ENCODE measurements around the gene NSRP1. TPM values are rescaled to one million over a fixed set of nuclear protein-coding genes. Genes with fewer than 3 reads are reported as not detected.
"Not testable (repeated sequence)": the region's sequence is repeated elsewhere in the genome, so short reads cannot be mapped to it uniquely, and the experiment has no call there.

NSRP1 gene
- polyA plus RNA-seq, 6 donors from 2014 or later, result 26.2 to 42.8 (median 34.7) TPM

DNA sequence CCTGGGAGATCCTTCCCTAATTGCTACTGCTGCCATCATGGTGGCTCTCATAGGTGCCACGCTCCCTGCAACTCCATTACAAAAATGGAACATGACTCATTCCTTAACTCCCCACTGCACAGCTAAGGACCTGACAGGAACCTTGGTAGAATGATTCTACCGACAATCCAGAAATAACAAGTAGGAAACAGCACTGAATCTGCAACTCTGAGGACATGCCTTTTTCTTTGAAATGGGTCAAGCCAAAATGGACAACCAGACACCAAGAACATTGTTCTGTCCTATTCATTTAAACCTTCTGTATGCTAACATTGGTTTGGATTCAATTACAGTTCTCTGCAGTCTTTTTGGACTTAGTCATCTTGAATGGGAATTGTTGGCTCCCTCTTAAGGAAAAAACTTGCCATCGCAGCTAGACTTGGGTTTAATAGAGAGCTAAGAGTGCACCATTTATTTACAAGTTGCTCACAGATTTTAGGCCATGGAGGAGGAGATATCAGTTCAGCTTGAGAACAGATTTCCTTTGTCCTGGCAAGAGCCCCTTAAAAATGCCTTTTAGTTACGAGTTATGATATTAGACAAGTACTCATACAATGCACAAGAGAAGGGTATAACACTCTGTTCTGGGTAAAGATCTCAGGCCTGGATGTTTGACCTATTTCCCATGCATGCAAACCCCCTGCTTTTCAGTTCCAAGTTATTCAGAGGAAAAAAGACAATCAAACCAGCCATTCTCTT is 20.9 kb upstream of the NSRP1 start:
- Mint-ChIP-seq H3K27ac (no peak overlapping the region), H3K4me1 (peaks cover 6 to 10% (median 8%) of the 10 kb centered on the region in 3 donors), H3K36me3 (no peaks in the 10 kb centered on the region), H3K4me3 (no peak overlapping the region), H3K9me3 (no peaks in the 10 kb centered on the region), H3K27me3 (peaks cover 8 to 22% (median 9%) of the 10 kb centered on the region in 3 donors)
- ATAC-seq (ENCODE audit: low read depth in 2 of 2) (peak in 1 of 2 donors; percentile 37), DNase-seq (no peak)

DNA sequence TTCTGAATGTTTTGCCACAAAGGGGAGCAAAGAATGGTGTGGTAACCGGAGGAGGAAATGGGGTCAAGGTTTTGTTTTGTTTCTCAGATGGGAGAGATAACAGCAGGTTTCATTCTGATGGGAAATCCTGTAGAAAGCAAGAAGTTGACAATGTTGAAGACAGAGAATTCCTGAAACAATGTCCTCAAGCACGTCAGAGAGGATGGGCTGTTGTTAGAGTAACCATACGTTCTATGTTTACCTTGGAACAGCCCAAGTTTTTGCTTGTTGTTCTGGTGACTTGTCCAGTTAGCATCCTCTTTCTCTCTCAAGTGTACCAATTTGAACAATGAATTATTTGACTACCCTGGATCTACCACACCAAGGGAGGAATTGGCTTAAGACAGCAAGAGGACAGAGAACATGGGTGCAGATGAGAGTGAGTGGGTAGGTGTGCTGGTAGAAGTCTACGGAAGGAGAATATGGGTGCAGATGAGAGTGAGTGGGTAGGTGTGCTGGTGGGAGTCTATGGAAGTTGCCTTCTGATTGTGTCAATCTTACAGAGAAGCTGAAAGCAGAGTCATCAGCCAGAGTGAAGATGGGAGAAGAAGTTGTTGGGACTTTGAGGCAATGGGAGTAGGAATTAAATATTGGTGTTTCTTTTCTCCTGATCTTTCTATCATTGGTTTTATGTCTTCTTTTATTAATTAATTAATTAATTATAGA is 14.8 kb upstream of the NSRP1 start:
- no peaks in the 10 kb centered on the region for H3K9me3 Mint-ChIP-seq
- H3K4me1 Mint-ChIP-seq, result peaks cover 6 to 8% (median 6%) of the 10 kb centered on the region in 3 donors
- DNase-seq, result no peak
- peaks cover 0 to 8% (median 5%) of the 10 kb centered on the region in 3 donors for H3K27me3 Mint-ChIP-seq
- no peak for ATAC-seq (ENCODE audit: low read depth in 2 of 2)
- H3K27ac Mint-ChIP-seq, result no peak overlapping the region
- no peaks in the 10 kb centered on the region for H3K36me3 Mint-ChIP-seq
- H3K4me3 Mint-ChIP-seq, result no peak overlapping the region

DNA sequence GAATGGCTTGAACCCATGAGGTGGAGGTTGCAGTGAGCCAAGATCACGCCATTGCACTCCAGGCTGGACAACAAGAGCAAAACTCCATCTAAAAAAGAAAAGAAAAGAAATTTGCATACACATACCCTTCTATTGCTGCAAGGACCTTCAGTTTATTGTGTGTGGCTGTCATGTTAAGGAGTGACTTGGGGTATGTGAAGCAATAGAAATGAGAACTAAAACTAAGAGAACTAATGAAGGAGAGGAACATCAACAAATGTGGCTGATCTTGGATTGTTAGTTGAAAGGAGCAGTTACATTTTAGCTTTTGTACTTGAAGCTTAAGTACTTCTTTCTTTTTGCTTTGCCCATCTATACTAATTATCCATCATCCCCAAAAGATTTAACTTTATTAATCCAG is 12.7 kb upstream of the NSRP1 start:
- Mint-ChIP-seq H3K4me3 (peak overlapping the region in 2 of 8 donors; percentile 1 to 84), H3K9me3 (no peaks in the 10 kb centered on the region), H3K36me3 (no peaks in the 10 kb centered on the region), H3K4me1 (peaks cover 6 to 8% (median 6%) of the 10 kb centered on the region in 3 donors), H3K27me3 (peaks cover 0 to 5% (median 5%) of the 10 kb centered on the region in 3 donors), H3K27ac (peak overlapping the region in 1 of 6 donors; percentile 9)
- no peak for ATAC-seq (ENCODE audit: low read depth in 2 of 2)
- no peak for DNase-seq

DNA sequence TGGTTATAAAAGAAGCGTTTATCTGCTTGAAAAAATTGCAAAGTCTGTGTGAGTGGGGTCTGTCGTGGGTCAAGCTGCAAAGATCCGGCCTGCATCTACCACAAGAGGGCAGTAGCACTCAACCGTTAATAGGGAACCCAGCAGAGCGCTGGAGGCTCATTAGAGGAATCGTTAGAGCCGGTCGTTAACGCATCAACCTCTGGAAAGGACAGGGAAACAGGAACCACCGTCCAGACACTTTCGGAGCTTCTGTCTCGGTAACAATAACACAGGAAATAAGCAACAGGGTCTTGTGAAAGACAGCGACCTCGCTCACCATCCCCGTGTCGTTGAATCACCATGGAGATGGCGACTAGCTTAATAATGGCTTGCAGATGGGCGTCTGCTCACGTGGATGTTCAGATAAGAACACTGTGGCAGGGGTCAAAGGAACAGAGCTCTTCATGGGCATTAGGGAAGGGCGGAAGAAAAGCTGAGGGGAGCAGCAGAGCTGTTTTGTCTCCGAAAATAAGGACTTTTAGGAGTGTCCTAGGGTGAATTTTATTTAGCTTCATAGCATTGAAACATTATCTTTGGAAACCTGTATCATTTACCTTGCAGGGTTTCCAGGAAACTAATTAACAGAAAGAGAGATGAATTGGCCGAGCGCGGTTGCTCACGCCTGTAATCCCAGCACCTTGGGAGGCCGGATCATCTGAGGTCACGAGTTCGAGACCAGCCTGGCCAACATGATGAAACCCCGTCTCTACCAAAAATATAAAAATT is 11.9 kb upstream of the NSRP1 start:
- Mint-ChIP-seq H3K27me3 (peaks cover 0 to 7% (median 5%) of the 10 kb centered on the region in 3 donors), H3K4me1 (peaks cover 6 to 8% (median 6%) of the 10 kb centered on the region in 3 donors), H3K9me3 (no peaks in the 10 kb centered on the region), H3K27ac (peak overlapping the region; percentile 8 to 96 (median 68)), H3K4me3 (peak overlapping the region; percentile 48 to 93 (median 84)), H3K36me3 (no peaks in the 10 kb centered on the region)
- ATAC-seq (ENCODE audit: low read depth in 2 of 2) (peak; percentile 92 to 93), DNase-seq (peak; percentile 66)

DNA sequence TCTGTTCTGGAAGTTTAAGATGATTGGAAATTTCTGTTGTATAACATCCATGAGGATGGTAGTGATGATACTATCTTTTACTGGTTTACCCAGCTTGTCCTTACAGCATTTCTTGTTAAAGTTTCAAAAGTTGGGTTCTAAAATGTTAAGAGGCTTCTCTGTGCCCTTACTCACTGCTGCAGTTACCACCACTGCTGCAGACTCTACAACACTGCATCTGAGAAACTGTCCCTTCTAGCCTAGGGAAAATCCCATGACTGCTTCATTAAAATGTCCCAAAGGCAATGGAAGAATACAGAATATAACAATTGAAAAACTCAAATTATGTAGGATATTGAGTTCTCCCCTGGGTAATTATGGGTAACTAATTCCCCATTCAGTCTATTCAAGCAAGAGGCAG is 3.8 kb upstream of the NSRP1 start:
- no peak overlapping the region for H3K27ac Mint-ChIP-seq
- H3K4me1 Mint-ChIP-seq, result peaks cover 9 to 20% (median 11%) of the 10 kb centered on the region in 3 donors
- H3K9me3 Mint-ChIP-seq, result no peaks in the 10 kb centered on the region
- H3K4me3 Mint-ChIP-seq, result no peak overlapping the region
- DNase-seq, result no peak
- no peak for ATAC-seq (ENCODE audit: low read depth in 2 of 2)
- H3K36me3 Mint-ChIP-seq, result peaks cover 0 to 7% of the 10 kb centered on the region in 2 donors
- peaks cover 0 to 4% (median 0%) of the 10 kb centered on the region in 3 donors for H3K27me3 Mint-ChIP-seq

DNA sequence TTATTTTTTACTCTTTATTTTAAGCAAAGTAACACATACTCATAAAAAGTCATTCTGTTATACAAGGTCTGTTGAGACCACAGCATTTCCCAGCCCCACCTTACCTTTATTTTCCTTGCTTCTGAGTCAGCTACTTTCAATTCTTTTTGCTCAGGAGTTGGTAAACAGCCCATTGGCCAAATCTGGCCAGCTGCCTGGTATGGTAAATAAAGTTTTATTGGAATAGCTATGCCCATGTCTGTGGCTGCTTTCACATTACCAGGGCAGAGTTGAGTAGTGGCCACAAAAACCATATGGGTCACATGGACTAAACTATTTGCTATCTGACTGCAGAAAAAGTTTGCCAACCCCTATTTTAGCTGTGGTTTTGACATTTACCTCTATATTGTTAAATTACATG is 3.4 kb upstream of the NSRP1 start:
- Mint-ChIP-seq H3K27me3 (peaks cover 0 to 4% (median 0%) of the 10 kb centered on the region in 3 donors), H3K27ac (no peak overlapping the region), H3K4me3 (no peak overlapping the region), H3K9me3 (no peaks in the 10 kb centered on the region), H3K36me3 (peaks cover 0 to 7% of the 10 kb centered on the region in 2 donors), H3K4me1 (peaks cover 12 to 24% (median 13%) of the 10 kb centered on the region in 3 donors)
- DNase-seq (no peak), ATAC-seq (ENCODE audit: low read depth in 2 of 2) (no peak)

DNA sequence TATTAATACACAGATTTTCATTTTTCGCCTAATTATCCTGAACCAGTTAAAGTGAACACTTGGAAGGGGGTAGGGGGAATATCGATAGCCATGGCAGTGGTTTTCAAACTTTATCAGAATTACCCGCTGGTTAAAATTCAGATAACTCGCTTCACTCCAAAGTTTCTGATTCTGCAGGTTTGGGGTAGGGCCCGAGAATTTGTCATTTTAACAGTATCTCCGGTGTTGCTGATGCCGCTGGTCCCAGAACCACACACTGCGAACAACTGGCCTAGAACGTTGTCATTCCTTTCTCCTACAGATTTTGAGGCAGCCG is 313 bp upstream of the NSRP1 start:
- DNase-seq (no peak), ATAC-seq (ENCODE audit: low read depth in 2 of 2) (peak; percentile 21 to 31)
- H3K27me3 Mint-ChIP-seq, result no peaks in the 10 kb centered on the region
- H3K9me3 Mint-ChIP-seq, result no peaks in the 10 kb centered on the region
- H3K27ac Mint-ChIP-seq, result peak overlapping the region; percentile 99 to 100 (median 99)
- peaks cover 0 to 7% of the 10 kb centered on the region in 2 donors for H3K36me3 Mint-ChIP-seq
- peaks cover 26 to 45% (median 36%) of the 10 kb centered on the region in 3 donors for H3K4me1 Mint-ChIP-seq
- H3K4me3 Mint-ChIP-seq, result peak overlapping the region; percentile 94 to 100 (median 98)

DNA sequence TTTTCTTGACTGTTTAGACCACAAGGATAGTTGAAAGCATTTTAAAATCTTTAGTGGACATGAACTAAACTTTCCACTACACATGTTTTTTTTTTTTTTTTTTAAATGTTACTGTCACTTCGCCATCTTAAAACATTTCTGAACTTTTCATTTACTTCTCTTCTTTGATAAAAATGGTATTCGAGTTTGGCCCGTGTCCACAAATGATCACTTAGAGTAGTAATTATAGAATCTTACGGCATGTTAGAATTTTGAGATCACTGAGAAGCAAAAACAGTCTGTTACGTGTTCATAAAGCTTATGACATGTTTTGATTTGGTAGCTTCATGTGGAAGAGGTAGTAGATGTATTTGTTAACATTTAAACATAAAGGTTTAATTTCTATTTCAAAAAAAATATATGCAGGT is 1.1 kb downstream of the NSRP1 start:
- H3K4me1 Mint-ChIP-seq, result peaks cover 30 to 55% (median 36%) of the 10 kb centered on the region in 3 donors

DNA sequence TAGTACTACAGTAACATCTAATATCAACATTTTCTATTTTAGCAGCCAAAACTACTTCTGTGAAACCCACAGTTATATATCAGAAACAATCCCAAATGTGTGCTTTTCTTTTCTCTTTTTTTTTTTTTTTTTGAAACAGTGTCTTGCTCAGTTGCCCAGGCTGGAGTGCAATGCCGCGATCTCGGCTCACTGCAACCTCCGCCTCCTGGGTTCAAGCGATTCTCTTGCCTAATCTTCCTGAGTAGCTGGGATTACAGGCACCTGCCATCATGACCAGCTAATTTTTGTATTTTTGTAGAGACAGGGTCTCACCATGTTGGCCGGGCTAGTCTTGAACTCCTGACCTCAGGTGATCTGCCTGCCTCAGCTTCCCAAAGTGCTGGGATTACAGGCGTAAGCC is 2.0 kb downstream of the NSRP1 start:
- Mint-ChIP-seq H3K27ac (peak overlapping the region; percentile 39 to 100 (median 88)), H3K4me3 (peak overlapping the region in 7 of 8 donors; percentile 15 to 99 (median 95)), H3K4me1 (peaks cover 30 to 60% (median 36%) of the 10 kb centered on the region in 3 donors)
- not testable (repeated sequence) for ATAC-seq (ENCODE audit: low read depth in 2 of 2); H3K27me3 Mint-ChIP-seq; H3K9me3 Mint-ChIP-seq; H3K36me3 Mint-ChIP-seq; DNase-seq

More for the DNA sequence above, 1.1 kb downstream of the NSRP1 start:
- no peak for DNase-seq
- H3K9me3 Mint-ChIP-seq, result no peaks in the 10 kb centered on the region
- H3K36me3 Mint-ChIP-seq, result peaks cover 0 to 7% of the 10 kb centered on the region in 2 donors
- peak overlapping the region; percentile 99 to 100 (median 99) for H3K27ac Mint-ChIP-seq
- H3K4me3 Mint-ChIP-seq, result peak overlapping the region; percentile 94 to 100 (median 98)
- no peak for ATAC-seq (ENCODE audit: low read depth in 2 of 2)
- H3K27me3 Mint-ChIP-seq, result no peaks in the 10 kb centered on the region

DNA sequence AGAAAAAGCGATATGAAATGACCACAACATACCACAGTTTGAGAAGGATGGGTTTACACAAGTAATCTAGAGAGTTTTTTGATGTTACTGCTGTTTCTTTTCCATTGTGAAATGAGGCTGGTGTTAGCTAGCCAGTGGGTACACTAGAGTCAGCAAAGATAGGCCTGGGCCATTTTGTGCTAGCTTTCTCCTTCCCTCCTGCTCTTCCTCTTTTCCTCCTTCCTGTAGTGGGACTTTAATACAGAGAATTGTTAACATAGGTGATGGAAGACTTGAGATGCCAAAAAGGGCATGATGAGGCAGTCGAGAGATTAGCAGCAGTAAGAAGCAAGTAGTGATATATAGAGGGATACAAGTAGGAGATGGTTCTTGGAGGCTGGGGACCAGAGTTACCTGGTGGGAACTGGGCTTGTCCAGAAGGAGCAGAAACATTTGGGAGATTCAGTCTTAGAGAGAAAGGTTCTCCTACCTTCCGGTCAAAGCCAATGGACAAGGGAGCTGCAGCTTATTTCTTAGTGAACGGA is 7.7 kb downstream of the NSRP1 start:
- ATAC-seq (ENCODE audit: low read depth in 2 of 2), result no peak
- peak overlapping the region in 1 of 8 donors; percentile 33 for H3K4me3 Mint-ChIP-seq
- no peak for DNase-seq
- H3K36me3 Mint-ChIP-seq, result no peaks in the 10 kb centered on the region
- no peaks in the 10 kb centered on the region for H3K9me3 Mint-ChIP-seq
- H3K27ac Mint-ChIP-seq, result peak overlapping the region in 3 of 6 donors; percentile 72 to 76 (median 75)
- H3K27me3 Mint-ChIP-seq, result no peaks in the 10 kb centered on the region
- H3K4me1 Mint-ChIP-seq, result peaks cover 28 to 53% (median 30%) of the 10 kb centered on the region in 3 donors

DNA sequence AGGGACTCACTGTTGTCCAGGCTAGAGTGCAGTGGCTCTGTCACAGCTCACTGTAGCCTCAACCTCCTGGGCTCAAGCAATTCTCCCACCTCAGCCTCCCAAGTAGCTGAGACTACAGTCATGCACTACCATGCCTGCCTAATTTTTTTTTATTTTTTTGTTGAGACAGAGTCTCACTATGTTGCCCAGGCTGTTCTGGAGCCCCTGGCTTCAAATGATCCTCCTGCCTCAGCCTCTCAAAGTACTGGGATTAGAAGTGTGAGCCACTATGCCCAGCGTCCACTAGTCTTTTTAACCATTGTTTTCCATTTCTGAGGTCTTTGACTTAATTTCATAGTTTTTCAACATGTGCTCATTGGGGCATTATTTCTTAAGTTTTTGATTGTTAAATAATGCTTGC is 13.5 kb downstream of the NSRP1 start:
- ATAC-seq (ENCODE audit: low read depth in 2 of 2), result no peak

DNA sequence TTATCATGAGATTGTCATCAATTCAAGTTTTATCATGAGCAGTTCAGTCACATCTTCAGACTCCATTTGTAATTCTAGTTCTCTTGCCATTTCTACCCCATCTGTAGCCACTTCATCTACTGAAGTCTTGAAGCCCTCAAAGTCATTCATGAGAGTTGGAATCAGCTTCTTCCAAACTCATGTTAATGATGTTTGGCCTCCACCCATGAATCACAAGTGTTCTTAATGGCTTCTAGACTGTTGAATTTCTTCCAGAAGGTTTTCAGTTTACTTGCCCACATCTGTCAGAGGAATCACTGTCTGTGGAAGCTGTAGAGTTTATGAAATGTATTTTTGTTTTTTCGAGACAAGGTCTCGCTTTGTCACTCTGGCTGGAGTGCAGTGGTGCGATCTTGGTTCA is 16.0 kb downstream of the NSRP1 start:
- no peaks in the 10 kb centered on the region for H3K36me3 Mint-ChIP-seq
- ATAC-seq (ENCODE audit: low read depth in 2 of 2) (no peak), DNase-seq (no peak)
- no peak overlapping the region for H3K4me3 Mint-ChIP-seq
- H3K27me3 Mint-ChIP-seq, result no peaks in the 10 kb centered on the region
- H3K9me3 Mint-ChIP-seq, result no peaks in the 10 kb centered on the region
- H3K27ac Mint-ChIP-seq, result peak overlapping the region in 1 of 6 donors; percentile 22
- H3K4me1 Mint-ChIP-seq, result peaks cover 4 to 15% (median 14%) of the 10 kb centered on the region in 3 donors

More for the DNA sequence above, 13.5 kb downstream of the NSRP1 start:
- H3K27me3 Mint-ChIP-seq, result no peaks in the 10 kb centered on the region
- H3K27ac Mint-ChIP-seq, result peak overlapping the region in 3 of 6 donors; percentile 15 to 78 (median 44)
- peaks cover 13 to 26% (median 22%) of the 10 kb centered on the region in 3 donors for H3K4me1 Mint-ChIP-seq
- DNase-seq, result no peak
- H3K4me3 Mint-ChIP-seq, result no peak overlapping the region
- H3K36me3 Mint-ChIP-seq, result no peaks in the 10 kb centered on the region
- H3K9me3 Mint-ChIP-seq, result no peaks in the 10 kb centered on the region

DNA sequence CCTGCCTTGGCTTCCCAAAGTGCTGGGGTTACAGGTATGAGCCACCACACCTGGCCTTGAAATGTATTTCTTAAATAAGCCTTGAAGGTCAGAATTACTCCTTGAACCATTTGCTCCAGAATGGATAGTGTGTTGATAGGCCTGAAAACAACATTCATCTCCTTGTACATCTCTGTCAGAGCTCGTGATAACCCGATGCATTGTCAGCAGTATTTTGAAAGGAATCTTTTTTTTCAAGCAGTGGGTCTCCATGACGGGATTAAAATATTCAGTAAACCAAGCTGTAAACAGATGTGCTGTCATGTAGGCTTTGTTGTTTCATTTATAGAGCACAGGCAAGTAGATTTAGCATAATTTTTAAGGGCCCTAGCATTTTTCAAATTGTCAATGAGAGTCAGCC is 16.6 kb downstream of the NSRP1 start:
- DNase-seq, result no peak
- no peak for ATAC-seq (ENCODE audit: low read depth in 2 of 2)
- Mint-ChIP-seq H3K9me3 (no peaks in the 10 kb centered on the region), H3K27ac (peak overlapping the region in 1 of 6 donors; percentile 11), H3K4me3 (no peak overlapping the region), H3K27me3 (no peaks in the 10 kb centered on the region), H3K4me1 (peaks cover 9 to 15% (median 14%) of the 10 kb centered on the region in 3 donors), H3K36me3 (no peaks in the 10 kb centered on the region)

Data from naive B cell (primary cell).